Hematopoietic multipotent progenitor cell (in vitro differentiated cells): ENCODE results near the gene CIT. TPM values are rescaled to one million over a fixed set of nuclear protein-coding genes. Genes with fewer than 3 reads are reported as not detected.
"Not testable (repeated sequence)": the region's sequence is repeated elsewhere in the genome, so short reads cannot be mapped to it uniquely, and the experiment has no call there.

ENCODE experiments used
- DNase-seq, 3 donors: peaks; one replicate each; pipeline ENCODE4 v3.0.0-alpha.2; 2011 to 2015; ENCODE audit warnings: low read depth in 2 of 3, low spot score in 2 of 3
- total RNA-seq: library from RNA; depleted of rRNA; stranded (reverse); fragments of >200 nt; gene quantifications from one replicate; pipeline ENCODE4 v1.2.3, GENCODE V29; 2012

Gene CIT
- total RNA-seq, 1 donor, result 4.6 TPM

DNA sequence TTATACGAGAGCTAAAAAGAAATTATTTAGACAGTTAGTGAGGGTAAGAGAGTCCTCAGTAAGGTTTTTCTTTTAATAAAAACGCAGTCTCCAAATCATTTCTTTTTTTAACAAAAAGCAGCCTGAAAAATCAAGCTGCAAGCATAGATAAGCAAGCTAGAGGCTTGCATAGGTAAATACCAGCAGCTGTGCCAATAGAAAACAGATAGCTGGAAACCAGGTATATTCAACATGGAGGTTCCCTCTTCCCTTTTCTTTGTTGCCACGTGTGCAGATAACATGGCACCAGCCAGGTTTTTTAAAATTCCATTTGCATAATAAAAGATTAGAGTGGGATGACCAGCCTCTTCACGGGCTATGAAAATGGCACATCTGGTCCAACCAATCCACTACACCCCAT, 215.2 kb downstream of the CIT start:
- DNase-seq, result no peak

GRCh38 chr12:119660076-119660475, 217.0 kb downstream of the CIT start:
- peak in 1 of 3 donors; percentile 42 for DNase-seq

DNA sequence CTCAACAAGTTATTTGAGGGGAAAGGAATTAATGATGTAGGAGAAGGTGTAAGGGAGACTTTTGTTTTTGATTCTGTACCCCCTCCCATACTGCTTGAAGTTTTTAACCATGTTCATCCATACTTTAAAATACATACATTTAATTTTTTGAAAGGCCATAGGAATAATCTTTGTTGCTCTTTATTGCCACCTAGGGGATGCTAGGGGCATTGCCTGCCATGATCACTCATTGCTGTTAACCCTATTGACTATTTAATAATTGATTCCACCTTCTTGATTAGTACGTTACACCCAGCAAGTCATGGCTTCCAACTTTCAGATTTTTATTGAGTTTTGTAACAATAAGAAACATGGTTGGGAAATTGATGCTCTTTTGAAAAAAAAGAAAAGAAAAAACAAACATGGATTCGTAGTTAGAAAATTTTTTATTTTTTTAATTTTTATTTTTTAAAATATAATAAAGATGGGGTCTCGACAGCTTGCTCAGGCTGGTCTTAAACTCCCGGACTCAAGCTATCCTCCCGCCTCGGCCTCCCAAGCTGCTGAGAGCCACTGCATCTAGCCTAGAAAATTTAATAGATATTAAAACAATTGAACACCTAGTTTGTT, 217.7 kb downstream of the CIT start:
- peak in 2 of 3 donors; percentile 24 to 62 for DNase-seq

GRCh38 chr12:119658166-119658565, 219.0 kb downstream of the CIT start:
- not testable (repeated sequence) for DNase-seq

DNA sequence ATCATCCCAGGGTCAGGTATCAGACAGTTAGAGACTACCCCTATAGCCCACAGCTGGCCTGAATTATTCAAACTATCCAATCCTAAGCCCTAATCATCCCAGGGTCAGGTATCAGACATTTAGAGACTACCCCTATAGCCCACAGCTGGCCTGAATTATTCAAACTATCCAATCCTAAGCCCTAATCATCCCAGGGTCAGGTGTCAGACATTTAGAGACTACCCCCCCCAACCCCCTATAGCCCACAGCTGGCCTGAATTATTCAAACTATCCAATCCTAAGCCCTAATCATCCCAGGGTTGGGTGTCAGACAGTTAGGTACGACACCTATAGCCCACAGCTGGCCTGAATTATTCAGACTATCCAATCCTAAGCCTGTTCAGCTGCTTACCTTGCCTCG, 220.1 kb downstream of the CIT start:
- not testable (repeated sequence) for DNase-seq

DNA sequence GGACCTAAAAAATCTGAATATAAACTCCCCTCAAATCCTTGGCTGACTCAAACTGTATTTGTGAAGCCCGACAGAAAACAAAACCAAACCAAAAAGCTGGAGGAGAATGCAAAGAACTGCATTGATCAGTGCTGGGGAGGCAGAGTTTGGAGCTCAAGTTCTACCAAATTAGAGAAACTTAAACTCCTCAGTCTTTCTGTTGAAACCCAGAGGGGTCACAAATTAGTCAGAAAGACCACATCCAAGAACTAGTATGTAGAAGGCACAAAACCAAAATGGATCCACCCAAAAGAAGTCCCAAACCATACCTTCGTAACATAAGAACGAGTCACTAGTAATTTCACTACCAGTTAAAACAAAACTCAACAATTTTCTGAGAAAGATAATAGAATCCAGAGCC, 224.5 kb downstream of the CIT start:
- no peak for DNase-seq

- peak in 1 of 3 donors; percentile 15 for DNase-seq
These were observed 227.8 kb downstream of the CIT start for GRCh38 chr12:119649202-119649808.

- no peak for DNase-seq
These were observed 231.5 kb downstream of the CIT start for GRCh38 chr12:119645535-119646059.

- no peak for DNase-seq
These were observed 232.2 kb downstream of the CIT start for GRCh38 chr12:119644930-119645329.

DNA sequence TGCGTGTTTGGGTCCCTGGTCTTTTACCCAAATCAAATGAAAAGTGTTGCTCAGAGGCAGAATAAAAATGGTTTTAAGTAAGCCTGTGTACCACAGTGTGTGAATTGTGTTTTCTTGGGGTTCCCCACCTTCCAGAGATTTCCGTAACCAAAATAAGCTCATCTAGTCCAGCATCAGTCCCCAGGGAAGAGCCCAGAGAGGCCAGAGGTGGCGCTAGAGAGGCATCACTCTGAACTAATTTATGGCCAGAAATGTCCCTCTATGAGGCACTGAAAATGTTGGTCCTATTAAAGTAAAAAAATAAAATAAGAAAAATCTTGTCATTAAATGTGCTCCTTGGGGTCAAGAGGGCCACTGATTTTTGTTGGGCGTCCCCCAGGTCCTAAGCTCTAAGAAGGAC, 234.1 kb downstream of the CIT start:
- DNase-seq, result no peak

Other genes starting within 250 kb of the CIT start
- gene PRKAB1, start 209.2 kb downstream of the CIT start, total RNA-seq, result 24.2 TPM
- 0.27 TPM for gene BICDL1, start 111.9 kb upstream of the CIT start, total RNA-seq
- 33.9 TPM for gene RAB35, start 239.4 kb upstream of the CIT start, total RNA-seq